Stomach smooth muscle (tissue), 2 donors: ENCODE measurements around the gene RARG.

Experiments used
- H3K27ac ChIP-seq: one replicate; pipeline ENCODE4 v1.7.0; 2013; ENCODE audit warnings: mild to moderate bottlenecking, low read length, inconsistent platforms
- H3K27me3 ChIP-seq, 2 donors: one replicate each; pipeline ENCODE4 v1.7.0; 2013; ENCODE audit warnings: low read length in 2 of 2; ENCODE audit not compliant: insufficient read depth in 2 of 2, control insufficient read depth in 1 of 2
- H3K36me3 ChIP-seq, 2 donors: one replicate each; pipeline ENCODE4 v1.7.0; 2013; ENCODE audit warnings: low read length in 2 of 2; ENCODE audit not compliant: control insufficient read depth in 2 of 2, insufficient read depth in 2 of 2
- H3K4me1 ChIP-seq: one replicate; pipeline ENCODE4 v1.7.0; 2013; ENCODE audit warnings: low read length; ENCODE audit not compliant: control insufficient read depth, insufficient read depth
- H3K4me3 ChIP-seq, 2 donors: one replicate each; pipeline ENCODE4 v1.7.0; 2013; ENCODE audit warnings: low read length in 2 of 2
- H3K9ac ChIP-seq, 2 donors: one replicate each; pipeline ENCODE4 v1.7.0; 2013; ENCODE audit warnings: low read length in 2 of 2, mild to moderate bottlenecking in 1 of 2
- H3K9me3 ChIP-seq, 2 donors: one replicate each; pipeline ENCODE4 v1.7.0; 2013; ENCODE audit warnings: low read length in 2 of 2; ENCODE audit not compliant: control insufficient read depth in 2 of 2
- donor health status: healthy.
- donor health status: Pancreatic carcinoma.

Gene RARG

GRCh38 chr12:53222806-53223261 is 9.2 kb downstream of the RARG start:
- Histone ChIP-seq H3K9ac (peak overlapping the region; percentile 51 to 65), H3K4me1 (peaks cover 57% of the 10 kb centered on the region), H3K4me3 (peak overlapping the region in 1 of 2 donors; percentile 29), H3K36me3 (peaks cover 0 to 6% of the 10 kb centered on the region in 2 donors), H3K27ac (peak overlapping the region; percentile 99), H3K9me3 (no peaks in the 10 kb centered on the region), H3K27me3 (no peaks in the 10 kb centered on the region)

- Histone ChIP-seq H3K4me1 (peaks cover 63% of the 10 kb centered on the region), H3K27ac (peak overlapping the region; percentile 99), H3K9ac (peak overlapping the region; percentile 6 to 65)
These were observed 9.8 kb downstream of the RARG start for GRCh38 chr12:53222170-53222721.

GRCh38 chr12:53221203-53222080 is 10.6 kb downstream of the RARG start:
- H3K9ac ChIP-seq: peak overlapping the region; percentile 96 to 97
- peaks cover 68% of the 10 kb centered on the region for H3K4me1 ChIP-seq
- peak overlapping the region; percentile 88 to 91 for H3K4me3 ChIP-seq
- peaks cover 0 to 2% of the 10 kb centered on the region in 2 donors for H3K36me3 ChIP-seq
- no peaks in the 10 kb centered on the region for H3K9me3 ChIP-seq
- H3K27me3 ChIP-seq: no peaks in the 10 kb centered on the region
- peak overlapping the region; percentile 99 for H3K27ac ChIP-seq

More at GRCh38 chr12:53222170-53222721, 9.8 kb downstream of the RARG start:
- Histone ChIP-seq H3K9me3 (no peaks in the 10 kb centered on the region), H3K27me3 (no peaks in the 10 kb centered on the region), H3K4me3 (peak overlapping the region; percentile 4 to 88), H3K36me3 (peaks cover 0 to 2% of the 10 kb centered on the region in 2 donors)

GRCh38 chr12:53220694-53221202 is 11.3 kb downstream of the RARG start:
- Histone ChIP-seq H3K9ac (peak overlapping the region; percentile 96 to 97), H3K27ac (peak overlapping the region; percentile 99), H3K4me3 (peak overlapping the region; percentile 52 to 88), H3K36me3 (peaks cover 3 to 4% of the 10 kb centered on the region in 2 donors), H3K4me1 (peaks cover 72% of the 10 kb centered on the region), H3K27me3 (no peaks in the 10 kb centered on the region), H3K9me3 (no peaks in the 10 kb centered on the region)

- Histone ChIP-seq H3K27me3 (no peaks in the 10 kb centered on the region), H3K9ac (peak overlapping the region; percentile 58 to 73)
These were observed 11.9 kb downstream of the RARG start for GRCh38 chr12:53219956-53220693.

GRCh38 chr12:53219292-53219955 is 12.6 kb downstream of the RARG start:
- Histone ChIP-seq H3K4me1 (peaks cover 71% of the 10 kb centered on the region), H3K9me3 (no peaks in the 10 kb centered on the region), H3K27ac (peak overlapping the region; percentile 99), H3K4me3 (peak overlapping the region; percentile 52 to 88), H3K9ac (peak overlapping the region; percentile 4 to 73), H3K36me3 (peaks cover 9 to 11% of the 10 kb centered on the region in 2 donors), H3K27me3 (no peaks in the 10 kb centered on the region)

More at GRCh38 chr12:53219956-53220693, 11.9 kb downstream of the RARG start:
- Histone ChIP-seq H3K4me1 (peaks cover 72% of the 10 kb centered on the region), H3K4me3 (peak overlapping the region; percentile 52 to 88), H3K9me3 (no peaks in the 10 kb centered on the region), H3K27ac (peak overlapping the region; percentile 99), H3K36me3 (peaks cover 4 to 6% of the 10 kb centered on the region in 2 donors)

GRCh38 chr12:53218551-53219291 is 13.3 kb downstream of the RARG start:
- peak overlapping the region; percentile 60 to 73 for H3K9ac ChIP-seq
- peaks cover 71% of the 10 kb centered on the region for H3K4me1 ChIP-seq
- H3K27me3 ChIP-seq: no peaks in the 10 kb centered on the region
- peak overlapping the region; percentile 99 for H3K27ac ChIP-seq
- no peaks in the 10 kb centered on the region for H3K9me3 ChIP-seq
- H3K4me3 ChIP-seq: peak overlapping the region; percentile 52 to 88
- H3K36me3 ChIP-seq: peaks cover 15 to 16% of the 10 kb centered on the region in 2 donors

GRCh38 chr12:53217931-53218307 is 14.1 kb downstream of the RARG start:
- Histone ChIP-seq H3K27me3 (no peaks in the 10 kb centered on the region), H3K27ac (peak overlapping the region; percentile 99), H3K36me3 (peaks cover 22 to 23% of the 10 kb centered on the region in 2 donors), H3K4me3 (peak overlapping the region; percentile 45 to 88), H3K9ac (peak overlapping the region; percentile 60 to 64), H3K9me3 (no peaks in the 10 kb centered on the region), H3K4me1 (peaks cover 69% of the 10 kb centered on the region)

GRCh38 chr12:53217051-53217930 is 14.7 kb downstream of the RARG start:
- Histone ChIP-seq H3K27ac (peak overlapping the region; percentile 99), H3K27me3 (no peaks in the 10 kb centered on the region), H3K4me3 (peak overlapping the region; percentile 45 to 88), H3K9ac (peak overlapping the region; percentile 60 to 64), H3K9me3 (no peaks in the 10 kb centered on the region), H3K36me3 (peaks cover 29% of the 10 kb centered on the region in 2 donors), H3K4me1 (peaks cover 63% of the 10 kb centered on the region)
